Measurements from ENCODE around the gene RPL28. TPM values are rescaled to one million over a fixed set of nuclear protein-coding genes. Genes with fewer than 3 reads are reported as not detected.
"Not testable (repeated sequence)": the region's sequence is repeated elsewhere in the genome, so short reads cannot be mapped to it uniquely, and the experiment has no call there.

Gene RPL28
- total RNA-seq, 1 donor from 2014 or later: 447 TPM

DNA sequence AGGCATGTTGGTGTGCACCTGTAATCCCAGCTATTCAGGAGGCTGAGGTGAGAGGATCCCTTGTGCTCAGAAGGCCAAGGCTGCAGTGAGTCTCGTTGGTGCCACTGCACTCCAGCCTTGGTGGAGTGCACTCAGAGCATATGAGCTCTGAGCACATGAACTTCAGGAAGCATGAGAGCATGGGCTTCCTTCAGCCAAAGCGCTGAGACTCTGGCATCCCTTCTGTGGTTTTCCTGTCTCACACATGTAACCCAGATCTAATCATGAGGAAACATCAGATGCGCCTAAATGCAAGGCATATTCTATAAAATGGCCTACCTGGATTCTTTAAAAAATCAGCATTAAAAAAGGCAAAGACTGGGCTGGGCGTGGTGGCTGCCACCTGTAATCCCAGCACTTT, 35.5 kb downstream of the RPL28 start:
- not testable (repeated sequence) for DNase-seq (ENCODE audit: low read depth)

DNA sequence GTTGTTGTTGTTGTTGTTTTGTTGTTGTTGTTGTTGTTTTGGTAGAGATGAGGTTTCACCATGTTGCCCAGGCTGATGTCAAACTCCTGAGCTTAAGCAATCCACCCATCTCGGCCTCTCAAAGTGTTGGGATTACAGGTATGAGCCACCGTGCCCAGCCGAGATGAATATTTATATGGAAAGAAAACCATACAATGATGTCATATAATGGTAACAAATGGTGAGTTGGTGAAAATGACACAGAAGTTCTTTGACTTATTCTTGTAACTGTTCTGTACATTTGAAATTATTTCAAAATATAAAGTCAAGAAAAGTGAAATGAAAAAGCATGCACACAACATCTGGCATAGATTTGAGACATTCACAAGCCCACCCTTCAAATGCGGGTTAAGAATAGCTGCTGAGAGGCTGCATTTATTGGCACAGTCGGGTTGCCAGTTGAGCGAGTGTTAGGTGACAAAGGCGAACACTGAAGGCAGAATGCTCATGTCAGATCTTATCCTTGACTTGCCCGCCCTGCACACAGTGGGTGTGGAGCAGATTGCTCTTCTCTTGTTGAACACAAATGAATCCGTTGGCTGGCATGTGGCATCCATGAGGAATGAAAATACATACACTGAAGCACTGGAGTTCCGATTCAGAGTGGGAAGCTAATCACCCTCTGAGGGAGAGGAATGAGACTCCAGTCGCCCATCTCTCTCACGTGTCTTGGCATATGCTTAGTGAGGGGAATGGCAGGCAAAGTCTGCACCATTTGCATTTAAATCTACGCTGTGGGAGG, 37.7 kb downstream of the RPL28 start:
- DNase-seq (ENCODE audit: low read depth): no peak

DNA sequence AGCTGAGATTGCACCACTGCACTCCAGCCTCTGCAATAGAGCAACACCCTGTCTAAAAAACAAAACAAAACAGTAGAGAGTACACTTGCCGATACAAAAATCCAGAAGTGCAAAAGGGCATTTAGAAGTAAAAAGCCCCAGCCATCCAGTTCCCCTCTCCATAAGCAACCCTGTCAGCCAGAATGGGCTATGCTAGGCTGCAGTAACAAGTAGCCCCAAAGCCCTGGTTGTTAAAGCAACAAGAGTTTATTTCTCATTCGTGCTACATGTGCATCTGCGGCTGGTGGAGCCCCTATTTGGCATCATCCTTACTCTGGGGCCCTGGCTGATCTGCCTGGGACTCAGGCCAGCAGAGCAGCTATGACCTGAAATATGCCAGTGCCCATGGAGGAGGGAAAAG, 38.8 kb downstream of the RPL28 start:
- DNase-seq (ENCODE audit: low read depth): no peak

- DNase-seq (ENCODE audit: low read depth): no peak
These were observed 40.3 kb downstream of the RPL28 start for GRCh38 chr19:55426042-55426441.

- no peak for DNase-seq (ENCODE audit: low read depth)
These were observed 45.5 kb downstream of the RPL28 start for GRCh38 chr19:55431183-55431582.

DNA sequence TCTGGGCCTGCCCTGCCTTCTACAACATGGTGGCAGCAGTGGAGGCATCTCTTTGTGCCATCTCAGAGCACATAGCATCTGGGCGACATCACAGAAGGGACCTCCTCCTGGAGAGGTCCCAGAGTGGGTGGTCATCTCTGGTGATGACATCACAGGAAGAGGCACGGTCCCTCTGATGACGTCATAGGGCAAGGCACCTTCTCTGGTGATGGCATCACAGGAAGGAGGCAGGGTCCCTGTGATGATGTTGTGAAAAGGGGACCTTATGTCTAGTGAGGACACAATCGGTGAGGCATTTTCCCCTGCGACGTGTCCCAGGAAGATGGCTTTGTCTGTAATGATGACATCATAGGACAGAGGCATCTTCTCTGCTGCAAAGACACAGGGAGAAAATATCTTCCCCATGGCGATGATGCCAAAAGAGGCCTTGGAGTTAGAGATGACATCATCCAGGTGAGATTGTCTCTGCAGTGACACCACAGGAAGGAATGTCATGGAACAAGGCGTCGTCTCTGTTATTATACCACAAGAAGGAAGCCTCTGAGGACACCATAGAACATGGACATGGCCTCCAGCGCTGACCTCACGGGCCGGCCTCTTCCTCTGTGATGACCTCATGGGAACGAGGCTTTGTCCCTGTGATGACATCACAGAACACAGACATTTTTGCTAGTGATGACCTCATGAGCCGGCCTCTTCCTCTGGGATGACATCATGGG, 46.7 kb downstream of the RPL28 start:
- DNase-seq (ENCODE audit: low read depth): no peak

DNA sequence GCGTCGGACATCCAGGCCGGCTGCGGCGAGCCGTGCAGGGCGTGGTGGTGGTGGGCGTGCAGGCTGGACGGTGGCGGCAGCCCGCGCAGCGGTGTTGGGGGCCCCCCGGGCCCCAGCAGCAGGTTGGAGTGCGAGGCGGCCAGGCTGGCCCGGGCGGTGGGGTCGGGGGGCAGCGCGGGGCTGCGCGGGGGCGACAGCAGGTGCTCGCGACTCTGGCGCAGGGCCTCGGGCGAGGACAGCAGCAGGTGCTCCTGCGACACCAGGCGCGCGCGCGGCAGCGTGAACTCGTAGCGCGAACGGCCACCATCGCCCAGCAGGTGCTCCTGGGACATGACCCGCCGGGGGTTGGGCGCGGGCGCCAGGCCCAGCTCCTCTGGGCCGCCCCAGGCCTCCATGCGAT, 47.6 kb downstream of the RPL28 start:
- no peak for DNase-seq (ENCODE audit: low read depth)

- no peak for DNase-seq (ENCODE audit: low read depth)
These were observed 48.7 kb downstream of the RPL28 start for GRCh38 chr19:55434356-55434919.

- no peak for DNase-seq (ENCODE audit: low read depth)
These were observed 49.3 kb downstream of the RPL28 start for GRCh38 chr19:55435020-55435419.

DNA sequence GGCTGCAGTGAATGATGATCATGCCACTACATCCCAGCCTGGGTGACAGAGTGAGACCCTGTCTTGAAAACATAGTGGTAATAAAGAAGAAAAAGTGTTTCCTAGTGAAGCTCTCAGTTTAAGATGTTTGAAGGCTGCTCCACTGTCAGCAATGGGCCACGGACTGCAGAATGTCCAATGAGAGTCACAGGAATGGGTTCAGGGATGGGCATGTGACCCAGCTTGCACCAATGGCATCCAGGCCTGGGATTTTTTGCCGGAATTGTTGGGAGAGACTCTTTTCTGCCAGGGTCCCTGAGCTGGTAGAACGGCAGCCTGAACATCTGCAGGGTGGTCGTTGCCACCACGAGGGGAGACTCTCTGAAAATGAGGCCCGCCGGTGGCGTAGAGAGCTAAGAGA, 51.1 kb downstream of the RPL28 start:
- DNase-seq (ENCODE audit: low read depth): no peak

- peak; percentile 83 for DNase-seq (ENCODE audit: low read depth)
These were observed 51.7 kb downstream of the RPL28 start for GRCh38 chr19:55437410-55437809.

- no peak for DNase-seq (ENCODE audit: low read depth)
These were observed 53.3 kb downstream of the RPL28 start for GRCh38 chr19:55439052-55439451.

DNA sequence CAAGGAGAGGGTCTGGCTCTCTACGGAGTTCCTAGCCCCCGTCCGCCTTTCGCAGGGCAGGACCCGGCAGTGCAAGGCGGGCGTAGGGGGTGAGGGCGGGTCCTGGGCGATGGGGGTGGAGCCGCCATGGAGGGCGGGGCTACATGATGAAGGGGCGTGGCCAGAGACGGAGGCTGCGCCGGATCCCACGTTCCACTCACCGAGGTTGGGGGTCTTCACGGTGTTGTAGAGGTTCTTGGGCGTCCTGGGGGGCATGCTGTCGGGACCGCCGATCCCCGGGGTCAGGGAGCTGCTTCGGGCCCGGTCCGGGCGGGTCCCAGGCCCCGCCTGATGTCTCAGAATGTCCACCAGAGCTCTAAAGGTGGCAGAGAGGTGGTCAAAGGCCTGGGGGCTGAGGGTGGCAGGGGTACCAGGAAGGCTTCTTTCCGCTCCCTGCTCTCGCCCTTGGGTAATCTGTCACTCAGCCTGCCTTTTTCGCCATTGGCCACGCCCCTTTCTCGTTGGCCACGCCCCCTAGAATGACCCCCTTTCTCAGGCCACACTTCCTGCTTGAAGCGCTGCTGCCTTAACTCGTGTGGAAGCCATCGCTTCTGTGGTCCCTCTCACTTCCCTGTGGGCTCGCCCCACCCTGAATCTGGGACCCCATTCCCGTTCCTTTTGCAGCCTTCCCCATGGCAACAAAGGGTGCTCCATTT, 54.8 kb downstream of the RPL28 start:
- no peak for DNase-seq (ENCODE audit: low read depth)

- DNase-seq (ENCODE audit: low read depth): no peak
These were observed 55.6 kb downstream of the RPL28 start for GRCh38 chr19:55441319-55441691.

DNA sequence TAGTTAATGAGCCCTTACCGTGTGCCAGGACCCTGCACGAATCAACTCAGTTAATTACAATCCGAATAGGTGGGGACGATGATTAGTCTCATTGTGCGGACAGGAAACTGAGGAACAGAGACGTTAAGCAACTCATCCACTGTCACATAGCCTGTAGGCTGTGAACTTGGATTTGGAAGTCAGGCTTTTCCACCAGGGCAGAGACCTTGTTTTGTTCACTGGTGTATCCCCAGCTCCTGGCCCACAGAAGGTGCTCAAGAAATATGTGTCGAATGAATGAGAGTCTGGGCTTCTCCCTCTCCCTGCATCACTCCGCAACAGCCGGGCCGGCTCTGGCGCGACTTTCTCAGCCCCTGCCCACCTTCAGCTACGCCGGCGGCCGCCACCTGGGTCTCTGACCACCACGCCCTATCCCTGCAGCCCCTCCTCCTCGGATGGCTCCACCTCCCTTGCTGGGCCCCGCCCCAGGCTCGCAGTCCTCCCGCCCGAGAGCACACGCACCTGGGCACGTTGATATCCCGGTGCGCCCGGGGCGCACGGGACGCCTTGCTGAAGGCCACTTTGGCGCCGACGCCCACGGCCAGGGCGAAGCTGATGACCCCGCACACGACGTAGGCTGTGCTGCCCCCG, 56.1 kb downstream of the RPL28 start:
- DNase-seq (ENCODE audit: low read depth): no peak

DNA sequence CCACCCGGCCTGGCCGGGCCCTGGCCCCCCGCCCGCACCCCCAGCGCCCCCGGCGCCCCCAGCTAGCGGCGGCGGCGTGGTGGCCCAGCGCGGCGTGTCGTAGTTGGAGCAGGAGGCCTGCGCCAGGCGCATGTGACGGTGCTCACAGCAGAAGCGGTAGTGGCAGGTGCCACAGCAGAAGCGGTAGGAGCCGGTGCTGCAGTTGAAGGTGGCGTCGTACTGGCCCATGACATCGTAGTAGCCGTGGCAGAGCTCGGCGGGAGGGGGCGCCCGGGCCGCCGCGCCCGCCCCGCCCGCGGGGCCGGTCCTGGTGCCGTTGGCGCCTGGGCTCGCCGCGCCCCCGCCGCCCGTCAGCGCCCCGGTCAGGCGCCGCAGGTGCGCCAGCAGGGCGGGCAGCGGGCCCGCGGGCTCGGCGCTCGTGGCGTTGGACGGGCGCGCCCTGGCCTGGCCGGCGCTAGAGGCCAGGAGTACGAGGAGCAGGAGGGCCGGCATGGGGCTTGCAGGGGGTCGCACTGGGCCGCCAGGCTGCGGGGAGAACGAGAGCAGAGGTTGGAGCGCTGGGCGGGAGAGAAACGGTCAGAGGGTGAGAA, 56.7 kb downstream of the RPL28 start:
- DNase-seq (ENCODE audit: low read depth): no peak

DNA sequence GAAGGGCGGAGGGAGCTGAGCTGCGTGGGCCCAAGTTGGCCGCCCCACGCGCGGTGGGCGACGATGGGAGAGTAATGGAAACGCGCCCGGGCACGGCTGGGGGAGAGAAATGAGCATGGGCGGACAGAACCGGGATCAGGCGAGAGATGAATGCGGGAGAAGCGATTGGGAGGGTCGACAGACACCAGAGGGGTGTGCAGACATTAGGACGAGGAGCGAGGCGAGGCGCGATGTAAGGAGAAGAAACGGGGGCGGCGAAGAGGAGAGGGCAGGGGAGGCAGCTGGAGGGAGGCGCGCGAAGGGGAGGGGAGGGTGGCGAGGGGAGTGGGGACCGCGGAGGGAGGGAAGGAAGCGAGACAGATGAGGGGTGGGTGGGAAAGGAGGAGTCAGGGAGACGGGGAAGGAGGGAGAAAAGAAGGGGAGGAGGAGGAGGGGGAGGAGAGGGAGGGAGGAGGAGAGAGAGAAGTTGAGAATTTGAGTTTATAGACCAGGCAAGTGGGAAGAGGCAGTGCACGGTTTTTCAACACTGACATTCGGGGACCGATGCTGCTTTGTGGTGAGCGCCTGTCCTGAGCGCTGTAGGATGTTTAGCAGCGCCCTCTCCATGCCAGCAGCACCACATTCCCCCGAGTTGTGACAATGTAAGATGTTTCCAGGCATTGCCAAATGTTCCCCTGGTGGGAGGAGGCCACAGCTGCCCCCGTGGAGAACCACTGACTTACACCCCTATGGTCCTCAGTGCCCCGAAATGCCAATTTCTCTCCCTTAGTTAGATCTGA, 57.5 kb downstream of the RPL28 start, which contains the start of gene SHISA7:
TSS of gene SHISA7 (minus strand) at position 256 of the 779 bp plus-strand sequence. CDS start 437 bp downstream, outside the sequence.
- no peak for DNase-seq (ENCODE audit: low read depth)

DNA sequence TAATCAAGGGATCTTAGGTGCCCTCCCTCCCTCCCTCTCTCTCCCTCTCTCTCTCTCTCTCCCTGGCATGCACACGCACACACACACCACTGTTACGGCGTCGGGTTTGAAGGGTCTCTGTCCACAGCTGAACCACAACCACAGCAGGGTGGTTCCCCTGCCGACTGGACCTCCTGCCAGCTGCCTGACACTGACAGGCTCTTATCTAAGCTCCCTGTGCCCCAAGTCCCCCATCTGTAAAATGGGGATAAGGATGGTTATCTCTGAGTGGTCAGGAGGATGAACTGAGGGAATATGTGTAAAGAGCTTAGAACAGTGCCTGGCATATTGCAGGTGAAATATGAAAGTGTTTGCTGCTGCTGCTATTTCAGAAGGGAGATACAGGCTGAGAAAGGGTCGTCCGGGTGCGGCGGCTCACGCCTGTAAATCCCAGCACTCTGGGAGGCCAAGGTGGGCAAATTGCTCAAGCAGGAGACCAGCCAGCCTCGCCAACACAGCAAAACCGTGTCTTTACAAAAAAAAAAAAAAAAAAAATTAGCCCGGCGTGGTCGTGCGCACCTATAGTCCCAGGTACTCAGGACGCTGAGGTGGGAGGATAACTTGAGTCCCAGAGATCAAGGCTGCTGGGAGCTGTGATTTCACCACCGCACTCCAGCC, 58.2 kb downstream of the RPL28 start:
- DNase-seq (ENCODE audit: low read depth): no peak

- no peak for DNase-seq (ENCODE audit: low read depth)
These were observed 58.9 kb downstream of the RPL28 start for GRCh38 chr19:55444646-55445045.

- DNase-seq (ENCODE audit: low read depth): no peak
These were observed 60.3 kb downstream of the RPL28 start for GRCh38 chr19:55446060-55446459.
